GM18498 (cell line): ENCODE results near the gene ACAP3.
A peak's percentile ranks its signal among the peaks of the same experiment; 100 is the strongest.

Source experiments
- ATAC-seq: cut with Tn5 transposase; IDR thresholded peaks from one replicate; pipeline ENCODE4 v1.9.1; 2021; ENCODE audit warnings: mild to moderate bottlenecking, moderate library complexity; ENCODE audit not compliant: unreplicated experiment

The ACAP3 gene

DNA sequence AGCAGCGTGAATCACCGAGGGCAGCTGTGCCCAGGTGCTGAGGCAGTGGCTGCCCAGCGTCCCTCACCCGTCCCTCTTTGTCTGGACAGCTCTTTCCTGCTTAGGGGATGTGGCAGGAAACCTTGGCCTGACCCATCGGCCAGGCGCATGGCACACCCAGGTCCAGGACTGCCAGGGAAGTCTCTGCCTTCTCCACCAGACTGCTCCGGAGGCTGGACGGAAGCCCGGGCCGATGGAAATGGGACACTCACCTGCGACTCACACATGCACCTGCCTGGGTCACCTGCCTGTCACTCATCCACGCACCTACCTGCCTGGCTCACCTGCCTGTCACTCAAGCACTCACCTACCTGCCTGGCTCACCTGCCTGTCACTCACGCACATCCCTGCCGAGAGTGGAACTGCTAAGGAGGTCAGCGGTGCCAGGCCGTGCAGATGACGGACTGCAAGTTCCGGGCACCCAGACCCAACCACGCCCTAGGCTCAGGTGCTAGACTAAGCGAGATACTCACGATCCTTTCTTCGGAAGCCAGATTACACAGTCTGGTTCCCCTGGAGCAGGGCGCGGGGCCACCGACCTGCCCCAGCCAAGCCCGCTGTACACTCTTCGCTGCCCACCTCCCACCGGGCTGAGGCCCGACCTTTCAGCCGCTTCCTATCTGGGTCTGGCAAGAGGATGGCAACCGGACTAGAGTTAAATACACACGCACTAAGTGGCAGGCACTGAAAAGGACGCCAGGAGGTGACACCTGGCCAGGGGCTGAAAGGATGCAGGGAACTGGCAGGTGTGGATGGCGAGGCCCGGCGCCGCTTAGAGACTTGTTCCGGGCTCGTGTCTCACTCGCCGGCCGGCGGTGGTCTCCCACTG lies 35.2 kb downstream of the ACAP3 start:
- peak; percentile 3 for ATAC-seq

DNA sequence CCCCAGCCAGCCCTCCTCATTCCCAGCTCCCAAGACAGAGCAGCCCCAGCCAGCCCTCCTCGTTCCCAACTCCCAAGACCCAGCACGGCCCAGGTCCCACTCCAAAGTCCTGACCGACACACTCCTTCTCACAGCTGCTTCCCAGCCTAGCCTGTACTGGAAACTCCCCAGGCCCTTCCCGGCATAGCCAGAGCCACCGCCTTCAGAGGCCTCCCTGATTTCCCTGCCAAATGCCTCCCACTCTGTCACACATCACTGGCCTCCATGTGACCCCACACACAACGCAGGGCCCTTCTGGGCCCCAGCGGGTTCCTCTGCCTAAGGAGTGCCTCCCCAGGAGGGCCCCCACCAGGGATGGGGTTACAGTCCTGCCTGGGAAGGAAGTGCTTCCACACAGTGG lies 36.9 kb downstream of the ACAP3 start:
- no peak for ATAC-seq

DNA sequence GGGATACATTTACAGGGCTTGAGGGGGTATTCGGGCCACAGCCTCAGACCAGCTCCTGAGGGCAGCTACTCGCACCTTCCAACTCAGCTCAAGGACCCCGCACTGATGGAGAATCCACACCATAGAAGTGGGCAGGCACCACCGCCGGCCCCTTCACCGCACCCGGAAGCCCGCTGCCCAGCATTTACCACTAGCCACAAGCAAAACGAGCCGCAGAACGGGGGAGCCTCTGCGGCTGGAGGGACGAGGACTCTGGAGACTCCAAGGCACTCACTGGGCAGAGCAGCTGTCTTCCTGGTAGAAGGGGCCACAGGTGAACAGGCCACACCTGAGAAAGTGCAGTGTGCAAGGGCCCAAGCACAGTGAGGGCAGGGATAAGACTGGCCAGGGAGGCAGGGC lies 39.4 kb downstream of the ACAP3 start:
- ATAC-seq, result no peak

DNA sequence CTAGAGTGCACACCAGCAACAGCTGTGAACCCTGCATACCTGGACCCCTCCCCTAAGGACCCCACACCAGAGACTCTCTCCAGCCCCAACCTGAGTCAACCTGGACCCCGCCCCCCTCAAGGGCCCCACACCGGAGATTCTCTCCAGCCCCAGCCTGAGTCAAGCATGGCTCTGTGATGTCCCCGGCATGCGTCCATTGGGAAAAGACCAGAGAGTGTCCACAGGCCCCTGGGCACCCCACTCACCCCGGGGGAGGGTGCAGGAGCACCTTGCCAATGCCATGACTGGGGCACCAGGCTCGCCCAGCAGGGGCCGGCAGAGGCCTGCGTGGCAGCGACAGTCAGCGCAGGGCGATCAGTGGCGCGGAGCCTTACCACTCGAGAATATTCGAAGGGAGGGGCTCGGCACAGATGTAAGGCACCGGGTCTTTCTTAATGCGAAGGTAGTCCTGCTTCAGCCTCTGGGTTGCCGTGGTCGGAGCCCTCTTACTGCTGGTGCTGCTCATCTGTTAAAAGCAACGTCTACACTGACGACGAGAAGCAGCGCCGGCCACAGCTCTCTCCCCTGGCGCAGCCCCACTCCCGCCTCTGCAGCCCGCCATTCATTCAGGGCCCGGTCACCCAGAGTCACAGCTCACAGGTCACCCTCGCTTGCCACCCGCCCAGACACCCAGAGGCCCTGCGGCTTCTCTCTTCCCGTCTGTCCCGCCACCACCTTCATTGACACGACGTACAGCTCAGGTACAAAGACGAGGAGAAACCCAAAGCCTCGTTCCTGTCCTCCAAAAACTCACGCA lies 40.0 kb downstream of the ACAP3 start:
- ATAC-seq, result no peak

DNA sequence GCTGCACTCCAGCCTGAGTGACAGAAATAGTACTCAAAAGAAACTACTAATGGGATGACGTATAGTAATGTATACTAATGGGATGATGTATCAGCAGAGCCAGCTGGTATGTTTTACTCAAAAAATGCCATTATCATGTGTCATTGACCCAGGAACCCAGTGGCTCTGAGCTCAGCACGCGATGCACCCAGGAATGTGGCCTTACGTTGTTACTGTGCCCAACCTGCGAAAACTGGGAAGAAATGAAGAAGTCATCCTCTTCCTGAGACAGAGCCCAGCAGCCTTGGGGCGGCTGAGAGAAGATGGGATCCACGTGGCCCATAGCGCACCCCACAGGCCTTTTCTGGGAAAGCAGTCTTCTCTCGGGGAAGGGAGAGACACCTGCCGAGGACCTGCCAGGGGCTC lies 42.9 kb downstream of the ACAP3 start:
- no peak for ATAC-seq

DNA sequence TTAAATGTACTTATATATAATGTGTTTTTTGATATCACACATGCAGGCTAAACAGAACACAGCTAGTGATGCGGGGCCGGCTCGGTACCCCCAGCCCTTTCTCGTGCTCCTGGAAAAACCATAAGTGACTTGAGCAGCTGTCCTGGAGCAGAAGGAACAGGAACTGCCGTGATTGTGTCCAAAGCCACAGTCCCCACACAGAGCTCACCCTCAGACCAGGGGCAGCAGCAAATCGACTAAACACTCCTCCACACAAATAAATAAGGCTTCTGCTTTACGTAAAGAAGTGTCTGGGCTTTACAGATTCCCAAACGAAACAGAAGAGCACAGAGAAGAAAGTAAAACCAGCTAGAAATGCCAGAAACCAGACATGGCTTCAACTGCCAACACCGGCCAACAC lies 43.7 kb downstream of the ACAP3 start:
- no peak for ATAC-seq

DNA sequence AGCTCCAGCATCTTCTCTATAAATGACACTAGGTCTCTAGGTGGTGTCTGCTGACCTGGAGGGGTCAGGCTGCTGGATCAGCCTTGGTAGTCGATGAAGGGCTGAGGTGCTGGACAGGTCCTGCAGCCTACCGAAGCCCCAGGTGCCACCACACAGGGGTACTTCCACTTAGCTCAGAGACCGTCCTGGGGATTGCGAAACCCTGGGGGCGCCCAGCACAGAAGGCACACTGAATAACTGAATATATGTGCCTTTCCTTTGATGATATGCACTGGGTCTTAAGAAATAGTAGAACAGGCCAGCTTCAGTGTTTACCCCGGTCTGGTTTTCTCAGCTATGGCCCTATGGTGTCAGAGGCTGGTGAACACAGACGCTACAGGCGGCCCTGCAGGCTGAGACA lies 45.0 kb downstream of the ACAP3 start:
- ATAC-seq, result no peak

DNA sequence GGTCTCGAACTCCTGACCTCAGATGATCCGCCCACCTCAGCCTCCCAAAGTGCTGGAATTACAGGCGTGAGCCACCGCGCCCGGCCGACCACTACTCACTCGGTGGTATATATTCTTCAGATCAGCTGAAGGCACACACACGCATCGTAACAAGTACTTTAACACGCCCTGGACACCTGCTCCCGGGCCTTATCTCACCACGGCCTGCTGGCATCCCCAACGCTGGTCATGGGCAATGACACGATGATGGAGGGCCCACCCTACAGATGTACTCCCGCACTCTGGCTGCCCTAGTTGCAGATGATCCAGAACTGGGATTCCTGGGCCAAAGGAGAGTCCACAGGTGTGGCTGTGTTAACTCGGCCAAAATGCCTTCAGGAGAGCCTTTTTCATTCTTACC lies 45.7 kb downstream of the ACAP3 start:
- no peak for ATAC-seq

DNA sequence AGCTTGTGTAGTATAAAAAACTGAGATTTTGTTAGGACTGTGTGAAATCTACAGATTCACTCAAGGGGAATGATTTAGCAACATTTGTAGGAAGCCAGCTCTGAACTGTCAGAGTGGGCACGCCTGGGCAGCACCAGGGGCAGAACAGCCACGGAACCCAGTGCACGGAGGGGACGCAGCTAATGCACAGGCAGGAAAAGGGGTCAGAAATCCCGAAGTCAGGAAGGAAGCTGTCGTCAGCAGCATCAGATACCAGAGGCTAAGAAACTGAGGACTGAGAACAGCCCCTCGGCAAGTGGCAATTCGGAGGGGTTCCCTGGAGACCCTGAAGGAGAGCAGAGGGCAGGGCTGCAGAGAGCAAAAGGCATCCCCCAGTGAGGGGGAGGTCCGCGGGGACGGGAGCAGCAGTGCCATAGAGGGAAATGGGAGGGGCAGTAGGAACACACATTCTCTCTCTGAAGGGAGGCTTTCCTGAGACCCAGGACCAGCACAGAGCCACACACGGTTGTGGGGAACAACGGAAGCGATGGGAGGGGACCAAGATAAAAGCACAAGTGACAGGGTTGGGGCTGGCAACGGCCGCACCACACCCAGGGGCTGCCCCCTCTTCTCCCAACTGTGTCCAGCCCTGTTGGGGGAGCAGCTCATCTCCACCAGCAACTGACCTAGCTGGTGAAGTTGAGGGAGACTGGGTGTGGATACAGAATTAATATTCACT lies 46.7 kb downstream of the ACAP3 start:
- ATAC-seq, result no peak

DNA sequence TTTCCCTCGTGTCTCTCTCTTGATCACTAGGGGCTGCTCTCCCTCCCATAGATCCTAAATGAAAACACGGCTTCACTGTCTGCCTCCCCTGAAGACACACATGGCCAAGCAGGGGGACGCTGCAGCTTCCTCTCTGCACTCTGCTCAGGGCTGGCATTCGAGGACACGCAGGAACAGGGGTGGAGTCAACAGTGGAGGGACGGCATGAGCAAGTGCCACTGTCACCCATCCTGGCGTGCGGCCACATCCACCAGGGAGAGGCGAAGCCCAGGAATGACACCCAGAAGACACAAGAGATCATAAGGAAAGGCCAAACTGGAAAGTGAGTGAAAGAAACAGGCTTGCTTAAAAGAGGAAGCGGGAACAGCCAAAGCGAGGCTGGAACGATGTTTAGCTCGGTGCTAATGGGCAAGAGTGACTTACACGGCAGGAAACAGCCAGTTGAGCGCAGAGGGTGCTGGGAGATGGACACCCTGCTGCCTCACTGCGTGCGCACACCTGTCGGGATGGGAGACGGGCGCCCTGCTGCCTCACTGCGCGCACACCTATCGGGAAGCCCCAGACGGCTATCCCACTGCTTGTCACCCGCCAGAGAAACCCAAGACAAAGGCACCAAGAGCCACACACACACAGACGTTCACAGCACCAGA lies 47.7 kb downstream of the ACAP3 start:
- no peak for ATAC-seq

DNA sequence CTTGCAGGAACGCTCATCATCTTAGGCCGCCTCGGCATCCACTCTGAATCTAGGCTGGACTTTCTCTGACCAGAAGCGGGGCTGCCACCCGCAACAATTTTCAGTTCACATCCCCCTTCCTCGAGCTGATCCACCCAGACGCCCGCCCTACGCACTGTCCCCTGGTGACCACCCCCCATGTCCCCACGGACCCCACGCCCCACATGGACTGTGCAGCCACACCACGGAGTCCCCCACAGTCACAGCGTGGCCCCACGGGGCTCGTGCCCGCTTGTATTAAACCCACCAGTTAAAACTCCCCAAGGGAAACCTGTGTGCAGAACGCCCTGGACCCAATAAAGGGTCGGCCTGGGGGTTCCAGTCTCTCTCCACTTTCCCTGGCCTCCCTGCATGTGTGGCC lies 48.2 kb downstream of the ACAP3 start:
- ATAC-seq, result no peak

DNA sequence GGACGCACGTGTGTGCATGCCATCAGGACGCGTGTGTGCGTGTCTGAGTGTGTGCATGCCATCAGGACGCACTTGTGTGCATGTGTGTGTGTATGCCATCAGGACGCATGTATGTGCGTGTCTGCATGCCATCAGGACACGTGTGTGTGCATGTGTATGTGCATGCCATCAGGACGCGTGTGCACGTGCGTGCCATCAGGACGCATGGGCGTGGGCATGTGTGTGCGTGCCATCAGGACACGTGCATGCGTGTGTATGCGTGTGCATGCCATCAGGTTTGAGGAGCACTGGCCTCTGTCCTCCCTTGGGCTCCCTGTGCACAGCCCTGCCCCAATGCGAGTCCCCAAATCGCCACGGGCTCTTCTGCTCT lies 48.6 kb downstream of the ACAP3 start:
- ATAC-seq, result no peak

DNA sequence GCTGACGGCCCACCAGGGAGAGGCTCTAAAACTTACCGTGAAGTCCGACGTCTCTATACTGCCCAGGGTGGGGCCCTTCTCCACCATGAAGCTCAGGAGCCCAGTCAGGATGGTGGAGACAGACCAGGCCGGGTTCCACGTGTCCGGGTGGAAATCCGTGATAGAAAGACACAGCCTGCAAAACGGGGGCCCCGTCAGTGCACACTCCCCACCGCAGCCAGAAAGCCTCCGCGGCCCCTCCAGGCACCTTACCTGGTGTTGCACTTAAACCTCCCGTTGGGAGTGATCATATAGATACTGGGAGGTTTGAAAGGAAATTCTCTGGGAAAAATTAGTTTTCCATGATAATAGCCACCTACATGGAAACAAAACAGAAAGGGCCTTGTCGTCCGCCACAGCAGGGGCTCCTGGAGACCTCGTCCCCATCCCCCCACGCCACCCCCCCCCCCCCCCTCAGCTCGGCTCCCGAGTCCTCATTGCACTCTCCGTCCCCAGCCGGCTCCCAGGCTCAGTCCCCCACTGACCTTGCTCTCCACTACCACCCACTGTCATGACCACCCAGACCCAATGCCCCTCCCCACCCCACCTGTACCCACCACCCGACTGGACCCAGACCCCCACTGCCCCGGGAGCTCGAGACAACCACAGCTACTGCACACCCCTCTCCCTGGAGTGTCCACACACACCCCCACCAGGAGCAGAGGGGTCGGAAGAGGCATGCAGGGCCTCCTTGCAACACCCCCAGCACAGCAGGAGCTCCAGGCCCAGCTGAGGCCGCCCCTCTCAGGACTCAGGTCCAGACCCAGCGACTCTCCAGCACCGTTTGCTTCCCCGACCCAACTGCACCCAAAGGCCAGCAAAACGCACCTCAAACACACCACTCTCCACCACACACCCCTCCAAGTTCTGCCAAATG lies 50.5 kb downstream of the ACAP3 start:
- no peak for ATAC-seq

DNA sequence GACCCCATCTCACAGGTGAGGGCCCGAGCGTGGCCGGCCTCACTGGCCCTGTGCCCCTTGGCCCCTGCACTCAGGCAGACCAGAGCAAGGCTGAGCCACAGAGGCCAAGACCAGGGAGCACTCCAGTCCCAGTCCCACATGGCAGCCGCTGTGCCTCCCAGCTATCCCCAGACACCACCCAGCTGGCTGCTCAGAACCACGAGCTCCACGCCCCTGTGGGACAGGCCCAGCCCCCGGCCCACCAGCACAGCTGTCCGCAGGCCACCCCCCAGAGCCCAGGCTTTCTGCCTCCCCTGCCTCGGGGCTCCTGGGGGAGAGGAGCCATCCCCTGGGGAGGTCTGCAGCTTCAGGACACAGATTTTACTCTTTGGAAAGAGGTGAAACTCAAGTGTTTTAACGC lies 52.1 kb downstream of the ACAP3 start:
- no peak for ATAC-seq

DNA sequence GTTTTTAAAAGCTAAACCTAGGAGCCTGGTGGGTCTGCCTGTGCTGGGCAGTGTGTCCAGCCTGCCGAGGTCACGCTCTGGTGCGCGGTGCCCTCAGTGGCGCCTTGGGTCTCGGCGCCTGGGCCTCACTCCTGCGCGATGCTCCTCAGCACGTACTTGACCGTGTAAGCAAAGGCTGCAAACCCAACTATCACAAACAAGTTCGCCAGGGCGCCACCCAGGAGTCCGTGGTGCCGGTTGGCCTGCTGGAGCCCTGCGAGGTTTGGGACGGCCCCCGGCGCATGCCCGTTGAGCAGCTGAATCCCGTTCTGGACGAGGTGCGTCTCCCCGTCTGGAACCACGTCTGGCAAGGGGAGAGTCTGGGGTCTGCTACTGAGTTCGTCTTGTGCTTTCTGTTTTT lies 52.7 kb downstream of the ACAP3 start:
- no peak for ATAC-seq

DNA sequence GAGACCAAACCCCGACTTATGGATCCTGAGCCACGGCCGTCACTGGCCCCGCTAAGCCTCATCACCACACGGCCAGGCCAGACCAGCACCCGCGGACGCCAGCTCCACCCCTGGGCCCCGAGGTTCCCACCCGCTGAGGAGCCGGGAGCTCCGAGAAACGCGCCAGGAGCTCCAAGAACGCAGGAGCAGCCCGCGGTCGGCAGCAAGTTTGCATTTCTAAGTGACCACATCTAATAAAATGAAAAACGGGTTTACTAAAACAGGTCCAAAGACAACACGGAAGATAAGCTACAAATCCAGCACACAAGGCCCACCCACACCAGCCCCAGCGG lies 53.1 kb downstream of the ACAP3 start:
- no peak for ATAC-seq

DNA sequence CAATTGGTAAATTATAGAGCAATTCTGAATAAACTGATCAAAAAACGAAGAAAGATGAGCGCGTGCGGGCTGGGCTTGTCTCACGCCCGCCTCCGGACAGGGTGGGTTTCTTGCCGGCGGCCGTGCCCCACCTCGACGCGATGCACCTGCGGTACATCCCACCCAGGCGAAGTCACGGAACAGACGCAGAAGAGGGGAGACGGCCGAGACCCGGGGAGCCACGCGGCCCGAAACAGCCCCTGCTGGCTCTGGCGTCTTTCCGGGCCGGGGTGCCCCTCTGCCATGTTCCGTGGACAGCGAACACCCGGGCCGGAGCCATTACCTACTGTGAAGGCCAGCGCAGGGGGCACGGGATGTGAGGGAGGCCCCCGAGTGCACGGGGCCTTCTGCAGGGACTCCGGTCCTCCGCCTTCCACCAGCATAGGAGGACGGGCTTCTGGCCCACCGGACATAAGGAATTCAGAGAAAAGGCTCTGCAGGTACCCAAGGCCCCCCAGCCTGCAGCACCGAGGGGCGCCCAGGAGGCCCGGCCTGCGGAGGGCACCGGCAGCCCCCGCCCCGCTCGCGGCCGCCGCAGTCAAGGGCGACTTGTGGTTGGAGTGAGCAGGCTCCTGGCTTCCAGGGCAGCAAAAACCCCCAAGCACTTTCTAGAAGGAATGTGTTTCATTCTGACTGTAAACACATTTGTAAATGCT lies 53.6 kb downstream of the ACAP3 start:
- ATAC-seq, result no peak

DNA sequence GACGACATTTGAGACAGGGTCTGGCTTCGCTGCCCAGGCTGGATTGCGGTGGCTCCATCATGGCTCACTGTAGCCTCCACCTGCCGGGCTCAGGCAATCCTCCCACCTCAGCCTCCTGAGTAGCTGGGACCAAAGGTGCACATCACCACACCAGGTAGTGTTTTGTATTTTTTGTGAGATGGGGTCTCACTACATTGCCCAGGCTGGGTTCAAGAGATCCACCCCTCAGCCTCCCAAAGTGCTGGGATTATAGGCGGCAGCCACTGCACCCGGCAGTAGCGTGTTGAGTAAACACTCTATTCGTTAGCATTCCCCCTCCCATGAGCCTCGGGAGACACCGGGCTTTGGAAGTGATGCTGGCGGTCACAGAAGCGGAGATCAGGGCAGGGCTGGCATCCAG lies 54.4 kb downstream of the ACAP3 start:
- no peak for ATAC-seq

DNA sequence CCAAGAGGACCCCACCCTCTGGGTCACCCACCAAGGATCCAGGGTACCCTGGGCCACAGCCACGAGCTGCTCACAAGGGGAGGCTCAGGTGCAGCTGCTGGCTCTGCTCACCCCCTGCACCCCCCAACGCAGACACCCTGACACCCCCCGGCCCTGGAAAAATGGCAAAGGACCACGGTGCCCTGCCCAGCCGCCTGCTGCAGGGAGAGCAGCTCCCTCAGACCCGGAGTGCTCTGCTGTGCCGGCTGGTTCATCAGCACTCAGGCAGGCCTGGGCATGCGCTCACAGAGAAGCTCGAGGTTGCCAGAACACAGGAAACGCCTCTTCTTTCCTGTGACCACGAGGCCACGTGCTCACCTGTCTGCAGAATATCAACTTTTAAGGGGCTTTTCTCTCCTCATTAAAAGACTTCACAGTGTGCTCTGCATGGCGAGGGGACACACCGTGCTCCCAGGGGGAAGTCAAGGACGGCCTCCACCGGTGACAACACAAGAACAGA lies 56.9 kb downstream of the ACAP3 start:
- peak; percentile 53 for ATAC-seq
